Measurements from ENCODE around the gene MTNR1A. TPM values are rescaled to one million over a fixed set of nuclear protein-coding genes. Genes with fewer than 3 reads are reported as not detected.

MTNR1A gene
- total RNA-seq, 1 experiment from 2014 or later = 0.84 TPM

GRCh38 chr4:186563761-186564160, 8.4 kb upstream of the MTNR1A start:
- RAD21 ChIA-PET (ENCODE audit: low non-redundant PET in 1 of 2, low total read pairs in 2 of 2, uncharacterized antibody in 2 of 2, unreplicated experiment in 2 of 2) = no interaction called here
- intact Hi-C loops (cut with micrococcal nuclease) = no loop called here
- H3K36me3 ChIP-seq (ENCODE audit: control insufficient read depth in 1 of 2, insufficient read depth in 2 of 2, low read length in 2 of 2) = no peaks in the 10 kb centered on the region
- H3K9me2 ChIP-seq (ENCODE audit: insufficient read depth) = no peaks in the 10 kb centered on the region
- H4K20me1 ChIP-seq (ENCODE audit: insufficient read depth) = no peaks in the 10 kb centered on the region
- DNase-seq (ENCODE audit: low read depth, low spot score) = no peak
- no peaks in the 10 kb centered on the region for H3K4me1 ChIP-seq (ENCODE audit: control insufficient read depth in 1 of 2, insufficient read depth in 2 of 2, low read length in 2 of 2)
- no peak overlapping the region for H2AFZ ChIP-seq (ENCODE audit: low read depth, low read length, poor library complexity, severe bottlenecking)
- CTCF ChIA-PET = no interaction called here
- POLR2A ChIA-PET = no interaction called here
- no peak overlapping the region for H3K4me2 ChIP-seq (ENCODE audit: low read length)
- no peaks in the 10 kb centered on the region for H3K9me3 ChIP-seq (ENCODE audit: control insufficient read depth in 1 of 2, insufficient read depth in 1 of 2, low read depth in 1 of 2, low read length in 2 of 2)
- no peak overlapping the region for H3K4me3 ChIP-seq (replicated peaks in 1 of 2; ENCODE audit: low read depth in 1 of 2, low read length in 2 of 2)
- no peak overlapping the region for H3K27ac ChIP-seq (ENCODE audit: low read depth, low read length)
- H3K79me2 ChIP-seq (ENCODE audit: insufficient read depth, low read length) = no peaks in the 10 kb centered on the region
- ATAC-seq = no peak
- no peak overlapping the region for H3K9ac ChIP-seq (ENCODE audit: low read length)
- BruUV-seq (replicated peaks) = no TSS peak
- H3K27me3 ChIP-seq (ENCODE audit: insufficient read depth, low read length) = no peaks in the 10 kb centered on the region
- TF ChIP-seq SIN3A (IDR thresholded peaks at IDR 0.05; ENCODE audit: low read depth) (no peak), EZH2phosphoT487 (IDR thresholded peaks at IDR 0.05; ENCODE audit: borderline replicate concordance) (no peak), EGR1 (IDR thresholded peaks at IDR 0.05; ENCODE audit: low read depth) (no peak), ZBTB33 (IDR thresholded peaks at IDR 0.05; ENCODE audit: extremely low read depth, insufficient replicate concordance, low read length) (no peak), REST (IDR thresholded peaks at IDR 0.05; ENCODE audit: low read depth) (no peak), ATF3 (IDR thresholded peaks at IDR 0.05) (no peak), TCF7L2 (IDR thresholded peaks at IDR 0.05; ENCODE audit: borderline replicate concordance, extremely low read depth, insufficient read depth, insufficient read length) (no peak), YY1 (IDR thresholded peaks at IDR 0.05; ENCODE audit: extremely low read depth, insufficient replicate concordance, low read depth, low read length) (no peak), RAD21 (IDR thresholded peaks at IDR 0.05; ENCODE audit: low read depth) (no peak)

Measured in HCT116 (cell line).